Measurements from ENCODE around the gene PTPRN2. TPM values are rescaled to one million over a fixed set of nuclear protein-coding genes. Genes with fewer than 3 reads are reported as not detected.

PTPRN2 gene
- total and polyA plus RNA-seq, 7 donors, result 0.47 to 0.82 (median 0.51) TPM

DNA sequence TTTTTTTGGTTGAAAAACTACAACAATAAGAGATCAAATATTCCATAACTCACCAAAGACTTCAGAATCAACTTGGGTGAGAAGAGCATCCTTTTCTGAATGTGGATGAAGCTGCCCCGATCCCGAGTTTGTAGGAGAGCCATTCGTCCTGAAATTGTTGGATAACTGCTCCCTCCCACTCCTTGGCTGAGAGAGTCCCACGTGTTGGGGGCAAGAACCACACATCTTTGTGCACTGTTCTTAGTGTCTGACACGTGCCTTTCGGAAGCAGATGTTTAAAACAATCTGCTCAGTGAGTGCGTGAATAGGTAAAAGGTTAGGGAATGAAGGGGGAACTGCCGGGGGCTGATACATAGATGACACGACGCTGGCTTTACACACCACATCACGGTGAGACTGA is 575.7 kb downstream of the PTPRN2 start:
- no peaks in the 10 kb centered on the region for H3K4me1 ChIP-seq
- no peak overlapping the region for H3K4me3 ChIP-seq
- ATAC-seq (no peak), DNase-seq (no peak)
- H3K36me3 ChIP-seq (ENCODE audit: insufficient read depth in 1 of 2, low read depth in 1 of 2), result no peaks in the 10 kb centered on the region
- H3K27me3 ChIP-seq (ENCODE audit: insufficient read depth in 3 of 3, low read length in 2 of 3), result peaks cover 0 to 22% (median 0%) of the 10 kb centered on the region in 3 donors
- TF ChIP-seq, protein P1, sequence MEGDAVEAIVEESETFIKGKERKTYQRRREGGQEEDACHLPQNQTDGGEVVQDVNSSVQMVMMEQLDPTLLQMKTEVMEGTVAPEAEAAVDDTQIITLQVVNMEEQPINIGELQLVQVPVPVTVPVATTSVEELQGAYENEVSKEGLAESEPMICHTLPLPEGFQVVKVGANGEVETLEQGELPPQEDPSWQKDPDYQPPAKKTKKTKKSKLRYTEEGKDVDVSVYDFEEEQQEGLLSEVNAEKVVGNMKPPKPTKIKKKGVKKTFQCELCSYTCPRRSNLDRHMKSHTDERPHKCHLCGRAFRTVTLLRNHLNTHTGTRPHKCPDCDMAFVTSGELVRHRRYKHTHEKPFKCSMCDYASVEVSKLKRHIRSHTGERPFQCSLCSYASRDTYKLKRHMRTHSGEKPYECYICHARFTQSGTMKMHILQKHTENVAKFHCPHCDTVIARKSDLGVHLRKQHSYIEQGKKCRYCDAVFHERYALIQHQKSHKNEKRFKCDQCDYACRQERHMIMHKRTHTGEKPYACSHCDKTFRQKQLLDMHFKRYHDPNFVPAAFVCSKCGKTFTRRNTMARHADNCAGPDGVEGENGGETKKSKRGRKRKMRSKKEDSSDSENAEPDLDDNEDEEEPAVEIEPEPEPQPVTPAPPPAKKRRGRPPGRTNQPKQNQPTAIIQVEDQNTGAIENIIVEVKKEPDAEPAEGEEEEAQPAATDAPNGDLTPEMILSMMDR (IDR thresholded peaks at IDR 0.05), result no peak
- intact Hi-C loops (cut with DNase I), result no loop called here
- 71 to 79% (median 75%) methylated on average over 11 of the region's 11 CpGs for WGBS, 3 donors
- no peaks in the 10 kb centered on the region for H3K9me3 ChIP-seq
- H3K27ac ChIP-seq, result no peak overlapping the region

DNA sequence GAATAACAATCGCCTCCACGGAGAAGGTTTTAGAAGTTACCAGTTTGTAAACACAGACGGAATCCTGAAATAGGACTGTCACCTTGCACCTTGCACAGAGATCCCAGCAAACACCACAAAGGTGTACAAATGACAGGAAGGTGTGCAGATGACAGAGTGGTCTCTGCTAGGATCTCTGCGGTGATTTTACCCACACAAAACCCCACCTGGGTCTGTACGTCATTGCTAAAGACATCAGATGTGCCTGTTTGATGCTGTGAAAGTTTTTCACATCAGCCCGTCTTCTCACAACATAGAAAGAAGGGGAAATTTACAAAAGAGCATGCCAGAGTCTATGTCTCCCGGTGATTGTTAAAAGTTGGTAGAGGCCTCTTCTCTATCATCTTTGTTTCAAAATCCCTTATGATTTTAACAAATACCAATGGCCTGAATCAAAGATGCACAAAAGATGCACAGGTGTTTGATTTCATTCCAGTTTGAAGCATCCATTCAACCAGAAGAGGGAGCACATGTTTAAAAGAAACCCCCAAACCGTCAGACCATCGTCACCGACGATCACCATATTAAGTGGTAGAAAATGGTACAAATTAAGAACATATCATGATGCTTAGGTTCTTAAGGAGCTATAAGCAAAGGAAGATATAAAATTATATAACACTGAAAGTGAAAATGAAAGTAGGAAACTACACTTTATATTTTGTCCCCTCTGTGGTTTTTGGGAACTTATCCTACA is 576.5 kb downstream of the PTPRN2 start:
- intact Hi-C loops (cut with DNase I), result no loop called here
- no peaks in the 10 kb centered on the region for H3K9me3 ChIP-seq
- no peaks in the 10 kb centered on the region for H3K36me3 ChIP-seq (ENCODE audit: insufficient read depth in 1 of 2, low read depth in 1 of 2)
- H3K27me3 ChIP-seq (ENCODE audit: insufficient read depth in 3 of 3, low read length in 2 of 3), result peaks cover 0 to 15% (median 0%) of the 10 kb centered on the region in 3 donors
- no peak overlapping the region for H3K27ac ChIP-seq
- H3K4me1 ChIP-seq, result no peaks in the 10 kb centered on the region
- TF ChIP-seq, protein P1 (IDR thresholded peaks at IDR 0.05), result no peak
- DNase-seq (no peak), ATAC-seq (no peak)
- H3K4me3 ChIP-seq, result no peak overlapping the region
- WGBS, 3 donors, result 35 to 41% (median 40%) methylated on average over 11 of the region's 11 CpGs

DNA sequence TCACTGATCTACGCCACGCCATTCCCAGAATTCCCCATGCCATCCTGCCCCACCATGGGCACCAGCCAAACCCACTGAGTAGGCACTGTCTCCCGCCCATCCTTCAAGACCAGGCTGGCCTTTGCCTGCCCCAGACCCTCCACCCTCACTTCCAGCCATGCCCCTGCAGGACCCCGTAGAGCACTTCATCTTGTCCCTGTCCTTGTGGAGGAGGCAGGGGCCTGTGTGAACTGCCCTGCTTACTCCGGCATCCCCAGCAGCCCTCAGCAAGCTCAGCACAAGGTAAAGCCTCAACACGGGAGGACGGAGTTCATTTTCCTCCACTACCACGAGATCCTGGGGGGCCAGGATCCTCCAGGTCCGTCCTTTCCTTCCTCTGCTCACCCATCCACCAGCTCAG is 577.7 kb downstream of the PTPRN2 start:
- ATAC-seq, result no peak
- TF ChIP-seq, protein P1 (IDR thresholded peaks at IDR 0.05), result no peak
- 64 to 68% (median 67%) methylated on average over 9 of the region's 9 CpGs for WGBS, 3 donors
- H3K36me3 ChIP-seq (ENCODE audit: insufficient read depth in 1 of 2, low read depth in 1 of 2), result no peaks in the 10 kb centered on the region
- no peak for DNase-seq
- no peaks in the 10 kb centered on the region for H3K9me3 ChIP-seq
- H3K4me3 ChIP-seq, result no peak overlapping the region
- H3K27ac ChIP-seq, result no peak overlapping the region
- intact Hi-C loops (cut with DNase I), result no loop called here
- H3K27me3 ChIP-seq (ENCODE audit: insufficient read depth in 3 of 3, low read length in 2 of 3), result peaks cover 0 to 16% (median 0%) of the 10 kb centered on the region in 3 donors
- H3K4me1 ChIP-seq, result no peaks in the 10 kb centered on the region

DNA sequence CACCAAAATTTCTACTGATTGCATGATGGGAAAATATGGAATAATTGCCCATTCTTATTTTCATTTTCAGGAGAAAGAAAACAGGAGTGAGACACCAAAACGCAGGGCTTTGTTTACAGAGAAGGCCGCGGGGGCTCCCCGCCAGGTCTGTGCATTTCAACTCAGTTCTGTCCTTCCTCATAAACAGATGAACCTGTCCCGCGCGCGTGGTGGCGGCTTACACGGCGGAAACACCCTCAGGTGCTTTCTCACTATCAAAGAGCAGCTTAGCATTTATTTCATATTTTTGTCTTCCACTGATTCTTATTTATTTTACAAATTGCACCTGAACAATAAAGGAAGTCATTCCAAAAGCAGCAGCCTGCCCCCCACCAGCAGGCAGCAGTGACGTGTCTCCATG is 579.4 kb downstream of the PTPRN2 start:
- no peaks in the 10 kb centered on the region for H3K9me3 ChIP-seq
- H3K4me1 ChIP-seq, result no peaks in the 10 kb centered on the region
- 84 to 91% (median 86%) methylated on average over 12 of the region's 12 CpGs for WGBS, 3 donors
- intact Hi-C loops (cut with DNase I), result no loop called here
- no peak overlapping the region for H3K4me3 ChIP-seq
- H3K27ac ChIP-seq, result no peak overlapping the region
- H3K27me3 ChIP-seq (ENCODE audit: insufficient read depth in 3 of 3, low read length in 2 of 3), result peaks cover 0 to 9% (median 0%) of the 10 kb centered on the region in 3 donors
- ATAC-seq, result no peak
- DNase-seq, result no peak
- H3K36me3 ChIP-seq (ENCODE audit: insufficient read depth in 1 of 2, low read depth in 1 of 2), result no peaks in the 10 kb centered on the region
- TF ChIP-seq, protein P1 (IDR thresholded peaks at IDR 0.05), result no peak

Measured in psoas muscle (tissue), 8 donors.